Measurements from ENCODE around the gene SEMA5B.

SEMA5B gene

GRCh38 chr3:123050666-123051065, 23.1 kb upstream of the SEMA5B start:
- TF ChIP-seq CTCF (IDR thresholded peaks at IDR 0.05; ENCODE audit: control insufficient read depth, insufficient read depth, low read depth, low read length, missing control alignments) = no peak
- H3K4me3 ChIP-seq (ENCODE audit: control insufficient read depth, low read depth, low read length) = no peak overlapping the region
- no peak for DNase-seq (ENCODE audit: low read depth)

DNA sequence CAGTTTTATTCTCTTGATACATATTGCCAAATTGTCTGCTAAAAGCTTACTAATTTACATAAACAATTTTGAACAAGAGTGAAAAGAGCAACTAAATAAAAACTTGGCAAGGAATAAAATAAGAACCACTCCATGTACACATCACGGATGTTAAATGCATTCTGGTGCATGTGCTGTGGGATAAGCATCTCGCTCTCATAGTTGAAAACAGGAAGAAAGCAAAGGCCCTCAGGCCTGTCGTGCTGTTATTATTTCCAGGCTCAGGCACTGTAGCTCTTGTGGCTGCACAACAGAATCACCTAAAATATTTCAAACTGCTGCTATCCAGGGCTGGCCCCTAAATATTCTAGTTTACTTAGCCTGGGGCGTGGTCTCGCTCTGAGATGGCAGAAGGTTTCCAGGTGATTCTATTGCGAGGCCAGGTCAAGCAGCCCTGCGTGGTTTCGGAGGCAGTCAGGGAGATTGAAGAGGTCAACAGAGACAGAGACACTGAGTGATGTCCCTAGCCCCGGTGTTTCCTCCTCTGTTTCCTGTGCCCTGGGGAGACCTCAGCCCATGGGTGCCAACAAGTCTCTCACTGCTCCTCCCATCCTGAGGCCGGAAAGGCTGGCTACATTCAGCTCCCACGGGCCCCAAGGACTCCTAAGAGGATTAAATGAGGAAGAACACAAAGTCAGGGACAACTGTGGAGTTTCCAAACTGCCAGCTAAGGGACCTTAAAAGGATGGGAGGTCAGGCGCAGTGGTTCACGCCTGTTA, 21.1 kb upstream of the SEMA5B start:
- no peak for DNase-seq (ENCODE audit: low read depth)
- no peak overlapping the region for H3K4me3 ChIP-seq (ENCODE audit: control insufficient read depth, low read depth, low read length)
- TF ChIP-seq CTCF (IDR thresholded peaks at IDR 0.05; ENCODE audit: control insufficient read depth, insufficient read depth, low read depth, low read length, missing control alignments) = no peak

DNA sequence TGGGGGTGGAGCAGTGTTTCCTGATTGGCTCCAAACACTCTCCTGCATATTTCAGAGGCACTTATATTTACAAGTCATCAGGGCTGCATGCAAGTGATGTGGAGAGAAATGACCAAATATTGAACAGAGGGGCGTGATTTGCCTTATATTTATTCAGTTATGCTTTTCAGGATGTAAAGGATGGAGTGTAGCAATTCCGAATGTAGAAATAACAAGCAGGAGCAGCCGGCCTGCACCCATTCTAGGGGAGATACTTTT, 19.4 kb upstream of the SEMA5B start:
- H3K4me3 ChIP-seq (ENCODE audit: control insufficient read depth, low read depth, low read length) = no peak overlapping the region
- no peak for TF ChIP-seq CTCF (IDR thresholded peaks at IDR 0.05; ENCODE audit: control insufficient read depth, insufficient read depth, low read depth, low read length, missing control alignments)
- DNase-seq (ENCODE audit: low read depth) = no peak

GRCh38 chr3:123046262-123047061, 18.9 kb upstream of the SEMA5B start:
- DNase-seq (ENCODE audit: low read depth) = no peak
- TF ChIP-seq CTCF (IDR thresholded peaks at IDR 0.05; ENCODE audit: control insufficient read depth, insufficient read depth, low read depth, low read length, missing control alignments) = no peak
- H3K4me3 ChIP-seq (ENCODE audit: control insufficient read depth, low read depth, low read length) = no peak overlapping the region

DNA sequence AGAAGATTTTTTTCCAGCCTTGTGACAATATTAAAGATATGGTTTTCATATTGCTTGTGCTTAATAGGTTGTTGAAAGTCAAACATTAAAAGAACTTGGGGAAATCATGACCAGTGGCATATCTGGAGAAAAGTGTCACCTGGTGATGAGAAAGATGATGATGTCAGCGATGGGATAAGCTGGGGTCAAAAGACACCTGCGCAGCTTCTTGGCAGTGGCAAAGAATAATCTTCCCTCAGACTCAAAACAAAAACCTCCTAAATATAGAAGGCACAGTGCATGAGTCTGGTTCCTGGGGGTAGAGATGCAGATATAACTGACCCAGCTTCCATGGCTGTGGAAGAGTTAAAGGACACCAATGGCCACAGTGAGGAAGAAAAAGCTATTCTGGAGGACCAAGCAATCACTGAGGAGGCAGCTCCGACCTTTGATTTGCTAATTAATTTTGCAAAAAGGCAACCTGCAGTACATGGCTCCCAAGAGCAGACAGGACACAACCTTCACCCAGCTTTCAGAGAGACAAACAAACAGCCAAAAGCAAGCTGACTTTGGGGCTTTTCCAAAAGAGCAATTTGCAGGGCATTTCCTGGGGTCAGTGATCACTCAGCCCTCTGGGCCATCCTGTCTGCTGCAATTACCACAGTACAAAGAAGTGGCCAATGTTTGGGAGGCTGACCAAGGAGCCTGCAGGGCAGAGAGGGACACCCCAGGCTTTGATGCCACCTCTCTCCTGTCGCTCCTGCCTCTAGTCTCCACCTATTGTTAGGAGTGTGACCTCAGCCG, 17.6 kb upstream of the SEMA5B start:
- DNase-seq (ENCODE audit: low read depth) = no peak
- H3K4me3 ChIP-seq (ENCODE audit: control insufficient read depth, low read depth, low read length) = no peak overlapping the region
- TF ChIP-seq CTCF (IDR thresholded peaks at IDR 0.05; ENCODE audit: control insufficient read depth, insufficient read depth, low read depth, low read length, missing control alignments) = no peak

GRCh38 chr3:123042413-123042812, 14.8 kb upstream of the SEMA5B start:
- DNase-seq (ENCODE audit: low read depth) = no peak
- TF ChIP-seq CTCF (IDR thresholded peaks at IDR 0.05; ENCODE audit: control insufficient read depth, insufficient read depth, low read depth, low read length, missing control alignments) = no peak
- no peak overlapping the region for H3K4me3 ChIP-seq (ENCODE audit: control insufficient read depth, low read depth, low read length)
